BE2C (cell line): ENCODE data around the gene RPS14.

Experiments used
- DNase-seq: peaks from one replicate; pipeline ENCODE4 v3.0.0-alpha.2; 2020
- H3K27me3 ChIP-seq: fragments of 250-450 bp; sonication (Bioruptor Pico); 2 replicates; pipeline ENCODE4 v1.5.1; 2020; ENCODE audit warnings: mild to moderate bottlenecking
- H3K36me3 ChIP-seq: fragments of 250-450 bp; sonication (Bioruptor Pico); 2 replicates; pipeline ENCODE4 v1.5.1; 2020; ENCODE audit warnings: mild to moderate bottlenecking
- H3K4me1 ChIP-seq: fragments of 250-450 bp; sonication (Bioruptor Pico); 2 replicates; pipeline ENCODE4 v1.5.1; 2020
- H3K4me3 ChIP-seq: 2 replicates; pipeline ENCODE4 v1.5.1; 2011; ENCODE audit warnings: low read depth, low read length
- H3K9me3 ChIP-seq: fragments of 250-450 bp; sonication (Bioruptor Pico); 2 replicates; pipeline ENCODE4 v1.5.1; 2020
- CTCF ChIP-seq: IDR thresholded peaks from 2 replicates; pipeline ENCODE4 v1.5.1; 2012; ENCODE audit warnings: mild to moderate bottlenecking, low read depth, low read length

The RPS14 gene

DNA sequence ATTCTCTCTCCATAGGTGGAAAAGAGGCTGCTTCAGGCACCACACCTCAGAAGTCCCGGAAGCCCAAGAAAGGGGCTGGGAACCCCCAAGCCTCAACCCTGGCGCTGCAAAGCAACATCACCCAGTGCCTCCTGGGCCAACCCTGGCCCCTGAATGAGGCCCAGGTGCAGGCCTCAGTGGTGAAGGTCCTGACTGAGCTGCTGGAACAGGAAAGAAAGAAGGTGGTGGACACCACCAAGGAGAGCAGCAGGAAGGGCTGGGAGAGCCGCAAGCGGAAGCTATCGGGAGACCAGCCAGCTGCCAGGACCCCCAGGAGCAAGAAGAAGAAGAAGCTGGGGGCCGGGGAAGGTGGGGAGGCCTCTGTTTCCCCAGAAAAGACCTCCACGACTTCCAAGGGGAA, 53.3 kb downstream of the RPS14 start:
- peaks cover 76% of the 10 kb centered on the region for H3K36me3 ChIP-seq
- no peak for DNase-seq

GRCh38 chr5:150395688-150395975, 53.9 kb downstream of the RPS14 start:
- peaks cover 82% of the 10 kb centered on the region for H3K36me3 ChIP-seq
- no peaks in the 10 kb centered on the region for H3K9me3 ChIP-seq
- no peak overlapping the region for H3K4me3 ChIP-seq
- no peaks in the 10 kb centered on the region for H3K4me1 ChIP-seq
- DNase-seq = no peak
- no peak for TF ChIP-seq CTCF
- H3K27me3 ChIP-seq = no peaks in the 10 kb centered on the region

More for the DNA sequence above, 53.3 kb downstream of the RPS14 start:
- Histone ChIP-seq H3K27me3 (no peaks in the 10 kb centered on the region), H3K9me3 (no peaks in the 10 kb centered on the region), H3K4me3 (no peak overlapping the region), H3K4me1 (no peaks in the 10 kb centered on the region; the same call in 1 of the 2 replicates)
- TF ChIP-seq CTCF = no peak

- no peak overlapping the region for H3K4me3 ChIP-seq
- H3K4me1 ChIP-seq = no peaks in the 10 kb centered on the region
- no peaks in the 10 kb centered on the region for H3K9me3 ChIP-seq
- H3K27me3 ChIP-seq = no peaks in the 10 kb centered on the region
- no peak for DNase-seq
- peaks cover 84% of the 10 kb centered on the region for H3K36me3 ChIP-seq
- no peak for TF ChIP-seq CTCF
Measured at GRCh38 chr5:150394912-150395687, 54.4 kb downstream of the RPS14 start.

DNA sequence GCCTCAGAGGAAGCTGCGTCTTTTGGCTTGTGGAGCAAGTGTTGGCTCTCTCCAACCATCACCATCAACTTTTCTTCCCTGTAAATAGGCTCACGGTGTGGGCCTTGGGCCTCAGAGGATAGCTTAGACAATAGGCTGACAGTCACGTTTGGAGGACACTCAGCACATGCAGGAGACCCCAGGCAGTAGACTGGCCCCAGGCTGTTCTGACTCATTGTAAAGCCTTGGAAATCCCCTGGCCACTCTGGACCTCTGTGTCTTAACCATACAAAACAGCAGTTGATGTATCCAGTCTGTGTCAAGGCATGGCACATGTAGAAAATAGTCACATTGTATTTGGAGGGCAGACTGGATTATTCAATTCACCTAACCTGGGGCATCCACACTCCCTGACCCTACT, 55.4 kb downstream of the RPS14 start:
- Histone ChIP-seq H3K4me1 (no peaks in the 10 kb centered on the region), H3K27me3 (no peaks in the 10 kb centered on the region), H3K4me3 (no peak overlapping the region), H3K9me3 (no peaks in the 10 kb centered on the region), H3K36me3 (peaks cover 85% of the 10 kb centered on the region)
- no peak for DNase-seq
- TF ChIP-seq CTCF = no peak

DNA sequence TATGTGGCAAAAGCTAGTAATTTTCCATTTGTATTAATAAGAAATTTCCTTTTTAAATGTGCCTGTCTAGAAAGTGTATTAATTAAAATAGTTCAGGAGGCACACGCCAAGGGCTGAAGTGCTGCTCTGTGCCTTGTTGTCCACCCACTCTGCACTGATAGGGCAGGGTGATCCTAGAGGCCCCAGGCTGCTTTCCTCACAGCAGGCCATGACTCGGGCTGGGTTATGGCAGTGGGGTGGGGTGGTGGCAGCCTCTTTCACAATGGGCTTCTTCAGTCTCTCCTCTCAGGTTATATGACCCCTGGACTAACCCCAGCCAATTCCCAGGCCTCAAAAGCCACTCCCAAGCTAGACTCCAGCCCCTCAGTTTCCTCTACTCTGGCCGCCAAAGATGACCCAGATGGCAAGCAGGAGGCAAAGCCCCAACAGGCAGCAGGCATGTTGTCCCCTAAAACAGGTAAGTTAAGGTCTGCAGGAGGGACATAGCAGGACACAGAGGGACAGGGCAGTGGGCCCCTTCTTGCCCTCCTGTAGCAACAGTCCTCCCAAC, 56.4 kb downstream of the RPS14 start:
- no peak for DNase-seq
- Histone ChIP-seq H3K4me1 (no peaks in the 10 kb centered on the region), H3K36me3 (peaks cover 83% of the 10 kb centered on the region), H3K4me3 (no peak overlapping the region), H3K27me3 (no peaks in the 10 kb centered on the region), H3K9me3 (no peaks in the 10 kb centered on the region)
- TF ChIP-seq CTCF = no peak

- Histone ChIP-seq H3K4me3 (no peak overlapping the region), H3K4me1 (no peaks in the 10 kb centered on the region), H3K9me3 (no peaks in the 10 kb centered on the region), H3K27me3 (no peaks in the 10 kb centered on the region), H3K36me3 (peaks cover 83% of the 10 kb centered on the region)
- no peak for DNase-seq
- no peak for TF ChIP-seq CTCF
Measured at GRCh38 chr5:150392680-150393079, 56.9 kb downstream of the RPS14 start.
